Natural killer cell (primary cell): ENCODE measurements around the gene MMP15. TPM values are rescaled to one million over a fixed set of nuclear protein-coding genes. Genes with fewer than 3 reads are reported as not detected.

Experiments
- ATAC-seq, 3 donors: fragments of 150-1000 bp in 2 of 3; fragments of 200-7000 bp in 1 of 3; cut with Tn5 transposase; 1 replicate in 1 of 3; 2 replicates in 2 of 3; pipeline ENCODE4 v1.10.0; 2021; ENCODE audit warnings: mild to moderate bottlenecking in 2 of 3, moderate library complexity in 2 of 3
- DNase-seq, 2 donors: peaks; one replicate each; pipeline versions ENCODE4 v3.0.0 to v3.0.0-alpha.2; 2013 to 2021; ENCODE audit warnings: mixed read lengths in 1 of 2
- H3K27ac ChIP-seq: one replicate; pipeline ENCODE4 v1.5.1; 2013; ENCODE audit warnings: mild to moderate bottlenecking, low read length
- H3K27me3 ChIP-seq: one replicate; pipeline ENCODE4 v1.6.1; 2013; ENCODE audit warnings: low read length; ENCODE audit not compliant: control insufficient read depth, insufficient read depth
- H3K36me3 ChIP-seq: one replicate; pipeline ENCODE4 v1.6.1; 2013; ENCODE audit warnings: low read length; ENCODE audit not compliant: control insufficient read depth, insufficient read depth
- H3K4me1 ChIP-seq: one replicate; pipeline ENCODE4 v1.6.1; 2013; ENCODE audit warnings: low read length; ENCODE audit not compliant: control insufficient read depth, insufficient read depth
- H3K4me3 ChIP-seq: one replicate; pipeline ENCODE4 v1.5.1; 2013; ENCODE audit warnings: low read length
- H3K9me3 ChIP-seq: one replicate; pipeline ENCODE4 v1.6.1; 2013; ENCODE audit warnings: low read length; ENCODE audit not compliant: control insufficient read depth, insufficient read depth
- H3K27ac Mint-ChIP-seq, 2 donors: one replicate each; pipeline ENCODE4 v1.8.0; 2022; ENCODE audit warnings: mild to moderate bottlenecking in 2 of 2, mixed read lengths in 2 of 2, moderate library complexity in 1 of 2
- H3K27me3 Mint-ChIP-seq, 2 donors: one replicate each; pipeline ENCODE4 v1.8.0; 2022; ENCODE audit warnings: low read depth in 2 of 2, mixed read lengths in 2 of 2
- H3K36me3 Mint-ChIP-seq: one replicate; pipeline ENCODE4 v1.8.0; 2022; ENCODE audit warnings: mixed read lengths
- H3K4me1 Mint-ChIP-seq, 2 donors: one replicate each; pipeline ENCODE4 v1.8.0; 2022; ENCODE audit warnings: mixed read lengths in 2 of 2
- H3K4me3 Mint-ChIP-seq: one replicate; pipeline ENCODE4 v1.8.0; 2022; ENCODE audit warnings: mild to moderate bottlenecking, moderate library complexity, mixed read lengths
- H3K9me3 Mint-ChIP-seq, 2 donors: one replicate each; pipeline ENCODE4 v1.8.0; 2022; ENCODE audit warnings: mixed read lengths in 2 of 2
- WGBS: methylation state at CpG from one replicate; pipeline ENCODE4 v1.1.7; 2013; ENCODE audit warnings: missing lambda C conversion rate; ENCODE audit not compliant: insufficient coverage; 5-methylcytosine and 5-hydroxymethylcytosine counted together
- intact Hi-C: fragments of 100-400 bp; cut with micrococcal nuclease; formaldehyde crosslinking; loops from one replicate; pipeline ENCODE4 v1.14.2; 2022
- total RNA-seq, 4 donors: library from RNA; stranded (reverse); fragments of 120-200 nt in 1 of 4; gene quantifications; one replicate each; pipeline versions ENCODE4 v1.2.3 to v1.2.4, GENCODE V29; 2013 to 2022
- TF ChIP-seq, protein P1 (sequence below): fragments of 200-600 bp; IDR thresholded peaks from one replicate; pipeline ENCODE4 v1.8.0; 2022; ENCODE audit warnings: antibody characterized with exemption

Gene MMP15
- total RNA-seq, 3 donors from 2014 or later (not counting 1 experiment from before 2014, with no cell fraction given), result 0.23 to 0.27 (median 0.24) TPM

- Mint-ChIP-seq H3K36me3 (no peaks in the 10 kb centered on the region), H3K4me3 (no peak overlapping the region), H3K27ac (no peak overlapping the region), H3K4me1 (peaks cover 0 to 23% of the 10 kb centered on the region in 2 donors), H3K9me3 (no peaks in the 10 kb centered on the region), H3K27me3 (no peaks in the 10 kb centered on the region)
- ATAC-seq, result no peak
- H3K27me3 ChIP-seq, result no peaks in the 10 kb centered on the region
- TF ChIP-seq, protein P1, sequence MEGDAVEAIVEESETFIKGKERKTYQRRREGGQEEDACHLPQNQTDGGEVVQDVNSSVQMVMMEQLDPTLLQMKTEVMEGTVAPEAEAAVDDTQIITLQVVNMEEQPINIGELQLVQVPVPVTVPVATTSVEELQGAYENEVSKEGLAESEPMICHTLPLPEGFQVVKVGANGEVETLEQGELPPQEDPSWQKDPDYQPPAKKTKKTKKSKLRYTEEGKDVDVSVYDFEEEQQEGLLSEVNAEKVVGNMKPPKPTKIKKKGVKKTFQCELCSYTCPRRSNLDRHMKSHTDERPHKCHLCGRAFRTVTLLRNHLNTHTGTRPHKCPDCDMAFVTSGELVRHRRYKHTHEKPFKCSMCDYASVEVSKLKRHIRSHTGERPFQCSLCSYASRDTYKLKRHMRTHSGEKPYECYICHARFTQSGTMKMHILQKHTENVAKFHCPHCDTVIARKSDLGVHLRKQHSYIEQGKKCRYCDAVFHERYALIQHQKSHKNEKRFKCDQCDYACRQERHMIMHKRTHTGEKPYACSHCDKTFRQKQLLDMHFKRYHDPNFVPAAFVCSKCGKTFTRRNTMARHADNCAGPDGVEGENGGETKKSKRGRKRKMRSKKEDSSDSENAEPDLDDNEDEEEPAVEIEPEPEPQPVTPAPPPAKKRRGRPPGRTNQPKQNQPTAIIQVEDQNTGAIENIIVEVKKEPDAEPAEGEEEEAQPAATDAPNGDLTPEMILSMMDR, result no peak
- intact Hi-C loops, result no loop called here
- H3K4me1 ChIP-seq, result peaks cover 21% of the 10 kb centered on the region
- WGBS, result over 99% methylated on average over 8 of the region's 8 CpGs
- no peak for DNase-seq
- H3K27ac ChIP-seq, result no peak overlapping the region
- no peaks in the 10 kb centered on the region for H3K36me3 ChIP-seq
- H3K4me3 ChIP-seq, result no peak overlapping the region
- no peaks in the 10 kb centered on the region for H3K9me3 ChIP-seq
These were observed 37.9 kb upstream of the MMP15 start for GRCh38 chr16:57987441-57988177.

DNA sequence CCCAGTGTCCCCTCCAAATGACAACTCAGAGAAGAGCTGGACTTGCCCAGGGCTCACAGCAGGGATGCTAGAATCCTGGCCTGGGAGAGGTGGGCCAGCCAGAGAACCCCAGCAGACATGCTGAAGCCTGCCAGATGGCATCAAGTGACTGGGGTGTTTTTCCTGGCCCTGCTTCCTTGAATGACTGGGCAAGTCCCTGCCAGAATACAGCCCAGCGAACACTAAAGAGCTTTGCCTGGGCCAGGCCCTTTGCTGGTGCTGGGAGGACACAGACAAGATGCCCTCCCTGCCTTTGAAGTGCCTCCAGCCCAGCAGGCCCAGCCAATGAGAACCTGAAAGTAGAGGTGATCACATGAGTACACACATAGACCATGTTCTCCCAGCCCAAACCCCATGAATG lies 36.6 kb upstream of the MMP15 start:
- WGBS, result 67% methylated on average over 1 of the region's 1 CpG
- Mint-ChIP-seq H3K36me3 (no peaks in the 10 kb centered on the region), H3K4me3 (no peak overlapping the region), H3K27me3 (no peaks in the 10 kb centered on the region), H3K9me3 (no peaks in the 10 kb centered on the region), H3K27ac (no peak overlapping the region), H3K4me1 (peaks cover 0 to 28% of the 10 kb centered on the region in 2 donors)
- Histone ChIP-seq H3K9me3 (no peaks in the 10 kb centered on the region), H3K4me1 (peaks cover 31% of the 10 kb centered on the region), H3K27me3 (no peaks in the 10 kb centered on the region), H3K36me3 (peaks cover 4% of the 10 kb centered on the region), H3K4me3 (no peak overlapping the region), H3K27ac (no peak overlapping the region)
- TF ChIP-seq, protein P1, result no peak
- ATAC-seq (no peak), DNase-seq (no peak)
- intact Hi-C loops, result no loop called here

GRCh38 chr16:57991551-57992059 lies 33.9 kb upstream of the MMP15 start:
- H3K4me1 Mint-ChIP-seq, result peaks cover 7 to 30% of the 10 kb centered on the region in 2 donors
- Histone ChIP-seq H3K27ac (no peak overlapping the region), H3K36me3 (peaks cover 25% of the 10 kb centered on the region), H3K9me3 (no peaks in the 10 kb centered on the region), H3K27me3 (no peaks in the 10 kb centered on the region), H3K4me3 (no peak overlapping the region), H3K4me1 (peaks cover 37% of the 10 kb centered on the region)
- H3K27me3 Mint-ChIP-seq, result no peaks in the 10 kb centered on the region
- DNase-seq, result no peak
- H3K9me3 Mint-ChIP-seq, result no peaks in the 10 kb centered on the region
- H3K4me3 Mint-ChIP-seq, result no peak overlapping the region
- H3K27ac Mint-ChIP-seq, result no peak overlapping the region
- no peak for ATAC-seq
- TF ChIP-seq, protein P1, result no peak
- intact Hi-C loops, result no loop called here
- peaks cover 5% of the 10 kb centered on the region for H3K36me3 Mint-ChIP-seq
- WGBS, result 95% methylated on average over 11 of the region's 11 CpGs
